GM12878 (cell line): ENCODE measurements around the gene PPL. TPM values are rescaled to one million over a fixed set of nuclear protein-coding genes. Genes with fewer than 3 reads are reported as not detected.

Source experiments
- ATAC-seq: fragments of 200-7000 bp; cut with Tn5 transposase; 3 replicates; pipeline ENCODE4 v1.9.1; 2020; ENCODE audit warnings: mild to moderate bottlenecking, moderate library complexity
- BruUV-seq: library from RNA; stranded (reverse); fragments of 400-500 nt; replicated peaks from 2 replicates; lab custom pipeline; 2021; lab: Mats Ljungman, UMichigan
- CTCF ChIA-PET: fragments of 300-600 bp; sonication (Branson Sonifier 250); formaldehyde crosslinking; extraction: SDS; loops from one replicate; lab custom pipeline; 2021; ENCODE audit warnings: inconsistent platforms; lab: Yijun Ruan, JAX
- POLR2A ChIA-PET: fragments of 350-600 bp; formaldehyde crosslinking; extraction: SDS; loops from one replicate; lab custom pipeline; 2021; ENCODE audit warnings: inconsistent platforms; lab: Charles Lee
- RAD21 ChIA-PET: fragments of 300-600 bp; sonication (Branson Sonifier 250); formaldehyde crosslinking; loops from one replicate; lab custom pipeline; 2023; ENCODE audit warnings: antibody characterized with exemption; ENCODE audit not compliant: unreplicated experiment; lab: Charles Lee
- SMC1A ChIA-PET: fragments of 300-600 bp; sonication (Branson Sonifier 250); formaldehyde crosslinking; loops from one replicate; lab custom pipeline; 2023; ENCODE audit not compliant: unreplicated experiment, uncharacterized antibody; lab: Charles Lee
- DNase-seq: peaks from one replicate; pipeline ENCODE4 v3.0.0-alpha.2; 2011; ENCODE audit warnings: low read depth, low spot score
- FAIRE-seq: peaks from 3 replicates; lab custom pipeline; 2011; peaks lifted over from hg19 to GRCh38; lab: Jason Lieb, UNC
- H2AFZ ChIP-seq: 2 replicates; pipeline ENCODE4 v1.6.0; 2011; ENCODE audit warnings: low read depth, low read length, control low read depth; ENCODE audit not compliant: control insufficient read depth
- H3K27ac ChIP-seq: 2 replicates; pipeline ENCODE4 v1.5.1; 2011; ENCODE audit warnings: control low read depth; ENCODE audit not compliant: control insufficient read depth, insufficient read depth
- H3K27me3 ChIP-seq, 2 experiments: replicated peaks in 1 of 2; 2 replicates each; pipeline versions ENCODE4 v1.6.0 to v1.6.1; 2011; ENCODE audit warnings: low read length in 1 of 2; ENCODE audit not compliant: control insufficient read depth in 2 of 2, insufficient read depth in 2 of 2
- H3K36me3 ChIP-seq, 2 experiments: 2 replicates each; pipeline ENCODE4 v1.5.1; 2011; ENCODE audit warnings: low read length in 1 of 2; ENCODE audit not compliant: control insufficient read depth in 2 of 2, insufficient read depth in 2 of 2
- H3K4me1 ChIP-seq: 2 replicates; pipeline ENCODE4 v1.6.1; 2011; ENCODE audit warnings: mild to moderate bottlenecking, low read length, moderate library complexity, mixed read lengths; ENCODE audit not compliant: control insufficient read depth, insufficient read depth
- H3K4me2 ChIP-seq: 2 replicates; pipeline ENCODE4 v1.6.0; 2011; ENCODE audit warnings: control low read depth; ENCODE audit not compliant: control insufficient read depth, insufficient read depth
- H3K4me3 ChIP-seq: fragments of 200-600 bp; sonication (generic); 2 replicates; pipeline ENCODE4 v1.5.1; 2016
- H3K79me2 ChIP-seq: 2 replicates; pipeline ENCODE4 v1.6.0; 2011; ENCODE audit warnings: low read length; ENCODE audit not compliant: control insufficient read depth, insufficient read depth
- H3K9ac ChIP-seq: 2 replicates; pipeline ENCODE4 v1.8.0; 2011; ENCODE audit warnings: low read length, control low read depth, mixed read lengths; ENCODE audit not compliant: control insufficient read depth, insufficient read depth
- H3K9me3 ChIP-seq: replicated peaks from 3 replicates; pipeline ENCODE4 v1.5.1; 2011; ENCODE audit warnings: mild to moderate bottlenecking, low read length; ENCODE audit not compliant: control insufficient read depth, insufficient read depth
- H4K20me1 ChIP-seq: 2 replicates; pipeline ENCODE4 v1.6.0; 2011; ENCODE audit not compliant: control insufficient read depth, insufficient read depth
- BMI1 ChIP-seq: fragments of 450-650 bp; IDR thresholded peaks from 2 replicates; pipeline ENCODE4 v1.6.1; 2016; ENCODE audit warnings: mild to moderate bottlenecking, moderate library complexity, borderline replicate concordance
- CREM ChIP-seq: IDR thresholded peaks from 2 replicates; pipeline ENCODE4 v1.6.1; 2014; ENCODE audit warnings: antibody characterized with exemption, low read depth
- IKZF2 ChIP-seq, 2 experiments: fragments of 450-650 bp; IDR thresholded peaks; 2 replicates each; pipeline ENCODE4 v1.6.1; 2017; ENCODE audit warnings: mild to moderate bottlenecking in 2 of 2, moderate library complexity in 2 of 2
- JUNB ChIP-seq: IDR thresholded peaks from 2 replicates; pipeline ENCODE4 v1.6.1; 2016; ENCODE audit warnings: antibody characterized with exemption, mild to moderate bottlenecking
- RAD51 ChIP-seq: fragments of 450-650 bp; IDR thresholded peaks from 2 replicates; pipeline ENCODE4 v1.6.1; 2016; ENCODE audit warnings: moderate library complexity, mild to moderate bottlenecking, inconsistent platforms
- SRF ChIP-seq, 2 experiments: IDR thresholded peaks; 2 replicates each; pipeline ENCODE4 v1.6.1; 2011; ENCODE audit warnings: low read depth in 2 of 2, low read length in 2 of 2, mild to moderate bottlenecking in 1 of 2, moderate library complexity in 1 of 2
- TBL1XR1 ChIP-seq: IDR thresholded peaks from 2 replicates; pipeline ENCODE4 v1.6.1; 2012; ENCODE audit warnings: low read depth, low read length, improper control_type of control experiment
- ZNF274 ChIP-seq: IDR thresholded peaks from one replicate; pipeline ENCODE4 v1.8.0; 2011; ENCODE audit not compliant: insufficient read length, insufficient read depth
- WGBS: methylation state at CpG from one replicate; pipeline ENCODE4 v1.1.6; 2016; ENCODE audit warnings: low lambda C conversion rate; ENCODE audit not compliant: insufficient replicate concordance, insufficient coverage; ENCODE audit errors: missing lambda C conversion rate; 5-methylcytosine and 5-hydroxymethylcytosine counted together
- in situ Hi-C: fragments of 300-500 bp; cut with MboI; formaldehyde crosslinking; loops from 9 replicates; pipeline ENCODE4 v1.14.3; 2018; ENCODE audit warnings: mixed read lengths
- intact Hi-C: fragments of 100-400 bp; cut with micrococcal nuclease; formaldehyde crosslinking; loops from one replicate; pipeline ENCODE4 v1.14.2; 2022; ENCODE audit not compliant: unreplicated experiment
- polyA plus RNA-seq, 11 experiments: library from polyadenylated mRNA; depleted of rRNA in 4 of 11; unstranded in 6 of 11; stranded (reverse) in 5 of 11; fragments of >200 nt; fragmentation: Nextera tagmentation in 4 of 11; fragmentation: Illumina TruSeq in 1 of 11; extraction: Ambion mirVana in 4 of 11; extraction: Trizol in 1 of 11; gene quantifications; 1 replicate in 1 of 11; 2 replicates in 10 of 11; pipeline versions ENCODE4 v1.2.1 to v1.2.3, GENCODE V29; 2011 to 2016; ENCODE audit warnings: inconsistent platforms in 2 of 11, missing spikeins in 2 of 11, low read depth in 1 of 11
- total RNA-seq, 4 experiments: library from RNA; depleted of rRNA in 3 of 4; stranded (reverse); fragments of >200 nt in 3 of 4; fragmentation: Illumina TruSeq in 1 of 4; extraction: Trizol in 1 of 4; gene quantifications; 2 replicates each; pipeline versions ENCODE4 v1.2.1 to v1.2.3, GENCODE V29; 2013 to 2021
- TF ChIP-seq, protein P1 (sequence below): IDR thresholded peaks from 2 replicates; pipeline ENCODE4 v1.6.1; 2011; ENCODE audit warnings: borderline replicate concordance, low read depth, mild to moderate bottlenecking, moderate library complexity, low read length; ENCODE audit not compliant: insufficient read depth, poor library complexity, severe bottlenecking

The PPL gene
- total and polyA plus RNA-seq, 10 of the 15 experiments (the other 5 are each of a cell fraction or from before 2014, with no cell fraction given): 0.03 to 0.47 (median 0.05) TPM; not detected in 2

DNA sequence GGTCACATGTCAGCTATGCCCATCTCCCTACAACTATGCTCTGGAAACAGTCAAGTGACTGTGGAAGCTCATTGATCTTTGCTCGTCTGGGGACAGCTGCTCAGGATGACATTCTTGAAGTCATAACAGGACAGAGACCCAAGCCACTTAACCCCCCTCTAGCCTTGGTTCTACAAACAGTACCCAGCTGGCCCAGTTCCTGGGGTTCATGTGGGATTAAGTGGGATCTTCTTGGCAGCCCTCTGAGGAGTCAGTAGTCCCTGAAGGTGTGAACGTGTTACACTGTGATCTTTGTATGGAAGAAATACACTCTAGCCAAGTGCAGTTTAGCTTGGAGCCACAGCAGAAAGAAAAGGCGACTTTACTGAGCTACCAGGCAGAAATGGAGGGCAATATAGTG, 63.9 kb downstream of the PPL start:
- no TSS peak for BruUV-seq
- CTCF ChIA-PET: no interaction called here
- Histone ChIP-seq H3K4me1 (no peaks in the 10 kb centered on the region), H3K4me2 (no peak overlapping the region), H2AFZ (no peak overlapping the region), H3K9me3 (no peaks in the 10 kb centered on the region), H3K27me3 (no peaks in the 10 kb centered on the region), H3K4me3 (no peak overlapping the region), H4K20me1 (no peaks in the 10 kb centered on the region), H3K27ac (no peak overlapping the region), H3K79me2 (no peaks in the 10 kb centered on the region), H3K9ac (no peak overlapping the region), H3K36me3 (peaks cover 45 to 59% of the 10 kb centered on the region in 2 experiments)
- ATAC-seq (no peak), DNase-seq (no peak), FAIRE-seq (no peak)
- intact Hi-C loops: no loop called here
- in situ Hi-C loops: no loop called here
- POLR2A ChIA-PET: no interaction called here
- TF ChIP-seq CREM: no peak
- TF ChIP-seq IKZF2 (IDR thresholded peaks at IDR 0.05): no peak
- WGBS: 94% methylated on average over 3 of the region's 3 CpGs
- SMC1A ChIA-PET: no interaction called here
- RAD21 ChIA-PET: no interaction called here

DNA sequence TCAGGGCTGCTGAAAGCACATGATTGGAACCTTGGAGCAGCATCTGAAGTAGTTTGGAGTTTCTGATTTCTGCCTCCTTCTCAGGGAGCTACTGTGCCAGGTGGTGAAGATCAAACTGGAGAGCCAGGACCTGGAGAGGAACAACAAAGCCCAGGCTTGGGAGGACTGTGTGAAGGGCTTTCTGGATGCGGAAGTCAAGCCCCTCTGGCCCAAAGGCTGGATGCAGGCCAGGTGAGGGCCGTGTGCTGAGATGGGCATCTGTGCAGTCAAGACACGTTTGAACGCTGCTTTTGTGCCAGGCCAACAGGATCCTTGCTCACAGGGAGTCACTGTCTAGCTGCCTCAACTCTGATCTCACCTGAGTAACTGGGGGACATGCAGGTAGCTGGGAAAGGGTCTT, 65.9 kb downstream of the PPL start:
- H3K27me3 ChIP-seq: no peaks in the 10 kb centered on the region
- no peak overlapping the region for H3K27ac ChIP-seq
- no peaks in the 10 kb centered on the region for H3K4me1 ChIP-seq
- ChIA-PET SMC1A (no interaction called here), POLR2A (no interaction called here), RAD21 (no interaction called here), CTCF (no interaction called here)
- DNase-seq: no peak
- no peaks in the 10 kb centered on the region for H3K9me3 ChIP-seq
- H3K4me2 ChIP-seq: no peak overlapping the region
- WGBS: 96% methylated on average over 4 of the region's 4 CpGs
- H2AFZ ChIP-seq: no peak overlapping the region
- no peaks in the 10 kb centered on the region; the same call in 1 of the 2 replicates for H4K20me1 ChIP-seq
- intact Hi-C loops: no loop called here
- no peak overlapping the region for H3K9ac ChIP-seq
- BruUV-seq: no TSS peak
- in situ Hi-C loops: no loop called here
- no peaks in the 10 kb centered on the region for H3K79me2 ChIP-seq
- no peak for FAIRE-seq
- ATAC-seq: no peak
- TF ChIP-seq JUNB (no peak), SRF (IDR thresholded peaks at IDR 0.05; ENCODE audit: low read depth in 2 of 2, low read length in 2 of 2) (no peak), ZNF274 (no peak), RAD51 (no peak), BMI1 (no peak), TBL1XR1 (no peak)
- TF ChIP-seq, protein P1, sequence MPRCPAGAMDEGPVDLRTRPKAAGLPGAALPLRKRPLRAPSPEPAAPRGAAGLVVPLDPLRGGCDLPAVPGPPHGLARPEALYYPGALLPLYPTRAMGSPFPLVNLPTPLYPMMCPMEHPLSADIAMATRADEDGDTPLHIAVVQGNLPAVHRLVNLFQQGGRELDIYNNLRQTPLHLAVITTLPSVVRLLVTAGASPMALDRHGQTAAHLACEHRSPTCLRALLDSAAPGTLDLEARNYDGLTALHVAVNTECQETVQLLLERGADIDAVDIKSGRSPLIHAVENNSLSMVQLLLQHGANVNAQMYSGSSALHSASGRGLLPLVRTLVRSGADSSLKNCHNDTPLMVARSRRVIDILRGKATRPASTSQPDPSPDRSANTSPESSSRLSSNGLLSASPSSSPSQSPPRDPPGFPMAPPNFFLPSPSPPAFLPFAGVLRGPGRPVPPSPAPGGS: no peak
- H3K36me3 ChIP-seq: peaks cover 39 to 50% of the 10 kb centered on the region in 2 experiments
- H3K4me3 ChIP-seq: no peak overlapping the region
